ENCODE data around the gene MPHOSPH6.

- TF ChIP-seq CTCF (IDR thresholded peaks at IDR 0.05) (no peak), POLR2AphosphoS5 (IDR thresholded peaks at IDR 0.05) (no peak), POLR2A (IDR thresholded peaks at IDR 0.05) (no peak)
These were observed 17.3 kb downstream of the MPHOSPH6 start for GRCh38 chr16:82152641-82153112.
